GM12865 (cell line): Measurements from ENCODE around the gene RPS6KA1.
"Not testable (repeated sequence)": the region's sequence is repeated elsewhere in the genome, so short reads cannot be mapped to it uniquely, and the experiment has no call there.

Experiments used
- DNase-seq: peaks from one replicate; pipeline ENCODE4 v3.0.0; 2010; ENCODE audit warnings: low read depth
- H3K4me3 ChIP-seq: 2 replicates; pipeline ENCODE4 v1.5.1; 2011; ENCODE audit warnings: mild to moderate bottlenecking, low read depth, low read length, control low read depth
- CTCF ChIP-seq: IDR thresholded peaks from 2 replicates; pipeline ENCODE4 v1.5.1; 2011; ENCODE audit warnings: low read length, control low read depth, low read depth, inconsistent platforms; ENCODE audit not compliant: insufficient read depth; ENCODE audit errors: missing control alignments

The RPS6KA1 gene

GRCh38 chr1:26608895-26609294 lies 79.3 kb downstream of the RPS6KA1 start:
- peak; percentile 15 for DNase-seq
- H3K4me3 ChIP-seq, result no peak overlapping the region
- TF ChIP-seq CTCF, result no peak

GRCh38 chr1:26610781-26611180 lies 81.2 kb downstream of the RPS6KA1 start:
- H3K4me3 ChIP-seq, result no peak overlapping the region
- no peak for DNase-seq
- no peak for TF ChIP-seq CTCF

GRCh38 chr1:26612627-26613026 lies 83.1 kb downstream of the RPS6KA1 start:
- DNase-seq, H3K4me3 ChIP-seq: not testable (repeated sequence)

- TF ChIP-seq CTCF, result no peak
- H3K4me3 ChIP-seq, result no peak overlapping the region
These were observed 85.3 kb downstream of the RPS6KA1 start for GRCh38 chr1:26614655-26615411.

GRCh38 chr1:26616881-26617280 lies 87.3 kb downstream of the RPS6KA1 start:
- H3K4me3 ChIP-seq, result no peak overlapping the region
- no peak for TF ChIP-seq CTCF
- DNase-seq, result no peak

More at GRCh38 chr1:26614655-26615411, 85.3 kb downstream of the RPS6KA1 start:
- DNase-seq, result peak; percentile 14

- peak; percentile 43 for DNase-seq
- no peak overlapping the region for H3K4me3 ChIP-seq
- no peak for TF ChIP-seq CTCF
These were observed 89.0 kb downstream of the RPS6KA1 start for GRCh38 chr1:26618561-26618960.
